ENCODE data around the gene LTBP2. TPM values are rescaled to one million over a fixed set of nuclear protein-coding genes. Genes with fewer than 3 reads are reported as not detected.
A peak's percentile ranks its signal among the peaks of the same experiment; 100 is the strongest.

LTBP2 gene
- total and polyA plus RNA-seq, 2 of the 13 experiments (the other 11 are each of a cell fraction or from before 2014, with no cell fraction given): 0.20 to 0.41 TPM

DNA sequence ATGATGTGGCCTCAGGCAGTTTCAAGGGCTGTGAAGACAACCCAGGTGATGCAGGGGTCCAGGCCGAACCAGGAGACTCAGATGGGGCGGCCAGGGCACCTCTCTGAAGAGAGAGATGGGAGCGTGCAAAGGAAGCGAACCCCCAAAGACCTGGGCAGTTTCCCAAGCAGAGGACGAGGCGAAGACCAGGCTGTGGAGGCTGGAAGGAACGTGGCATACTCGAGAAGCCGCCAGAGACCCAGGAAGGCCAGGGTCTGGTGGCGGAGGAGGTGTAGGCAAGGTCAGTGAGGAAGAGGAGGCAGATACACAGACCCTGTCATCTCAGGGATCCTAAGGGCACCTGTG is 24.7 kb downstream of the LTBP2 start (continued):
- TF ChIP-seq, protein P1, sequence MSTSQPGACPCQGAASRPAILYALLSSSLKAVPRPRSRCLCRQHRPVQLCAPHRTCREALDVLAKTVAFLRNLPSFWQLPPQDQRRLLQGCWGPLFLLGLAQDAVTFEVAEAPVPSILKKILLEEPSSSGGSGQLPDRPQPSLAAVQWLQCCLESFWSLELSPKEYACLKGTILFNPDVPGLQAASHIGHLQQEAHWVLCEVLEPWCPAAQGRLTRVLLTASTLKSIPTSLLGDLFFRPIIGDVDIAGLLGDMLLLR (CRISPR knock-in tag; IDR thresholded peaks at IDR 0.05): no peak
- TF ChIP-seq NCOA1 (CRISPR knock-in tag; IDR thresholded peaks at IDR 0.05): no peak

- no peaks in the 10 kb centered on the region for H3K36me3 ChIP-seq (replicated peaks in 1 of 2; ENCODE audit: control insufficient read depth in 1 of 2, insufficient read depth in 2 of 2, low read length in 2 of 2)
- intact Hi-C loops (cut with micrococcal nuclease; ENCODE audit: unreplicated experiment): no loop called here
- WGBS (ENCODE audit: low lambda C conversion rate): 60% methylated on average over 9 of the region's 18 CpGs
- TF ChIP-seq, protein P2, sequence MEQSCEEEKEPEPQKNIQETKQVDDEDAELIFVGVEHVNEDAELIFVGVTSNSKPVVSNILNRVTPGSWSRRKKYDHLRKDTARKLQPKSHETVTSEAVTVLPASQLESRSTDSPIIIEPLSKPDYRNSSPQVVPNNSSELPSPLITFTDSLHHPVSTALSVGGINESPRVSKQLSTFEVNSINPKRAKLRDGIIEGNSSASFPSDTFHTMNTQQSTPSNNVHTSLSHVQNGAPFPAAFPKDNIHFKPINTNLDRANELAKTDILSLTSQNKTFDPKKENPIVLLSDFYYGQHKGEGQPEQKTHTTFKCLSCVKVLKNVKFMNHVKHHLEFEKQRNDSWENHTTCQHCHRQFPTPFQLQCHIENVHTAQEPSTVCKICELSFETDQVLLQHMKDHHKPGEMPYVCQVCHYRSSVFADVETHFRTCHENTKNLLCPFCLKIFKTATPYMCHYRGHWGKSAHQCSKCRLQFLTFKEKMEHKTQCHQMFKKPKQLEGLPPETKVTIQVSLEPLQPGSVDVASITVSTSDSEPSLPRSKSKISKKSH (CRISPR knock-in tag; IDR thresholded peaks at IDR 0.05; ENCODE audit: borderline replicate concordance): no peak
- TF ChIP-seq RARA (CRISPR knock-in tag; IDR thresholded peaks at IDR 0.05) (peak; percentile 52; the same call in 1 of the 2 replicates), SOX5 (CRISPR knock-in tag; IDR thresholded peaks at IDR 0.05; ENCODE audit: borderline replicate concordance) (peak; percentile 74), ZNF3 (CRISPR knock-in tag; IDR thresholded peaks at IDR 0.05) (peak; percentile 86), SOX13 (IDR thresholded peaks at IDR 0.05) (no peak), SOX13 (CRISPR knock-in tag; conservative IDR thresholded peaks at IDR 0.05 in 1 of 2, IDR thresholded peaks at IDR 0.05 in 1 of 2) (peak in 1 of 2 experiments; percentile 64; a peak in 1 of 4 replicates), SMAD9 (CRISPR knock-in tag; IDR thresholded peaks at IDR 0.05) (no peak), SOX6 (IDR thresholded peaks at IDR 0.05) (no peak), SOX6 (CRISPR knock-in tag; IDR thresholded peaks at IDR 0.05) (peak; percentile 54)
- TF ChIP-seq, protein P3, sequence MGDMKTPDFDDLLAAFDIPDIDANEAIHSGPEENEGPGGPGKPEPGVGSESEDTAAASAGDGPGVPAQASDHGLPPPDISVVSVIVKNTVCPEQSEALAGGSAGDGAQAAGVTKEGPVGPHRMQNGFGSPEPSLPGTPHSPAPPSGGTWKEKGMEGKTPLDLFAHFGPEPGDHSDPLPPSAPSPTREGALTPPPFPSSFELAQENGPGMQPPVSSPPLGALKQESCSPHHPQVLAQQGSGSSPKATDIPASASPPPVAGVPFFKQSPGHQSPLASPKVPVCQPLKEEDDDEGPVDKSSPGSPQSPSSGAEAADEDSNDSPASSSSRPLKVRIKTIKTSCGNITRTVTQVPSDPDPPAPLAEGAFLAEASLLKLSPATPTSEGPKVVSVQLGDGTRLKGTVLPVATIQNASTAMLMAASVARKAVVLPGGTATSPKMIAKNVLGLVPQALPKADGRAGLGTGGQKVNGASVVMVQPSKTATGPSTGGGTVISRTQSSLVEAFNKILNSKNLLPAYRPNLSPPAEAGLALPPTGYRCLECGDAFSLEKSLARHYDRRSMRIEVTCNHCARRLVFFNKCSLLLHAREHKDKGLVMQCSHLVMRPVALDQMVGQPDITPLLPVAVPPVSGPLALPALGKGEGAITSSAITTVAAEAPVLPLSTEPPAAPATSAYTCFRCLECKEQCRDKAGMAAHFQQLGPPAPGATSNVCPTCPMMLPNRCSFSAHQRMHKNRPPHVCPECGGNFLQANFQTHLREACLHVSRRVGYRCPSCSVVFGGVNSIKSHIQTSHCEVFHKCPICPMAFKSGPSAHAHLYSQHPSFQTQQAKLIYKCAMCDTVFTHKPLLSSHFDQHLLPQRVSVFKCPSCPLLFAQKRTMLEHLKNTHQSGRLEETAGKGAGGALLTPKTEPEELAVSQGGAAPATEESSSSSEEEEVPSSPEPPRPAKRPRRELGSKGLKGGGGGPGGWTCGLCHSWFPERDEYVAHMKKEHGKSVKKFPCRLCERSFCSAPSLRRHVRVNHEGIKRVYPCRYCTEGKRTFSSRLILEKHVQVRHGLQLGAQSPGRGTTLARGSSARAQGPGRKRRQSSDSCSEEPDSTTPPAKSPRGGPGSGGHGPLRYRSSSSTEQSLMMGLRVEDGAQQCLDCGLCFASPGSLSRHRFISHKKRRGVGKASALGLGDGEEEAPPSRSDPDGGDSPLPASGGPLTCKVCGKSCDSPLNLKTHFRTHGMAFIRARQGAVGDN (CRISPR knock-in tag; IDR thresholded peaks at IDR 0.05): 0 out of 2 replicates have a peak, but pooled peaks have one; percentile 14
- TF ChIP-seq, protein P4, sequence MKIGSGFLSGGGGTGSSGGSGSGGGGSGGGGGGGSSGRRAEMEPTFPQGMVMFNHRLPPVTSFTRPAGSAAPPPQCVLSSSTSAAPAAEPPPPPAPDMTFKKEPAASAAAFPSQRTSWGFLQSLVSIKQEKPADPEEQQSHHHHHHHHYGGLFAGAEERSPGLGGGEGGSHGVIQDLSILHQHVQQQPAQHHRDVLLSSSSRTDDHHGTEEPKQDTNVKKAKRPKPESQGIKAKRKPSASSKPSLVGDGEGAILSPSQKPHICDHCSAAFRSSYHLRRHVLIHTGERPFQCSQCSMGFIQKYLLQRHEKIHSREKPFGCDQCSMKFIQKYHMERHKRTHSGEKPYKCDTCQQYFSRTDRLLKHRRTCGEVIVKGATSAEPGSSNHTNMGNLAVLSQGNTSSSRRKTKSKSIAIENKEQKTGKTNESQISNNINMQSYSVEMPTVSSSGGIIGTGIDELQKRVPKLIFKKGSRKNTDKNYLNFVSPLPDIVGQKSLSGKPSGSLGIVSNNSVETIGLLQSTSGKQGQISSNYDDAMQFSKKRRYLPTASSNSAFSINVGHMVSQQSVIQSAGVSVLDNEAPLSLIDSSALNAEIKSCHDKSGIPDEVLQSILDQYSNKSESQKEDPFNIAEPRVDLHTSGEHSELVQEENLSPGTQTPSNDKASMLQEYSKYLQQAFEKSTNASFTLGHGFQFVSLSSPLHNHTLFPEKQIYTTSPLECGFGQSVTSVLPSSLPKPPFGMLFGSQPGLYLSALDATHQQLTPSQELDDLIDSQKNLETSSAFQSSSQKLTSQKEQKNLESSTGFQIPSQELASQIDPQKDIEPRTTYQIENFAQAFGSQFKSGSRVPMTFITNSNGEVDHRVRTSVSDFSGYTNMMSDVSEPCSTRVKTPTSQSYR (CRISPR knock-in tag; IDR thresholded peaks at IDR 0.05; ENCODE audit: borderline replicate concordance): 0 out of 2 replicates have a peak, but pooled peaks have one; percentile 41
Measured at GRCh38 chr14:74586681-74587362, 25.2 kb downstream of the LTBP2 start.

More at GRCh38 chr14:74586681-74587362, 25.2 kb downstream of the LTBP2 start:
- no TSS peak for BruUV-seq (replicated peaks)
- FAIRE-seq: no peak
- no peaks in the 10 kb centered on the region for H3K79me2 ChIP-seq (ENCODE audit: insufficient read depth, low read length)
- no peak overlapping the region for H3K9ac ChIP-seq (ENCODE audit: insufficient read depth, low read depth, low read length)
- no peak overlapping the region for H2AFZ ChIP-seq (ENCODE audit: low read length)
- H4K20me1 ChIP-seq (ENCODE audit: insufficient read depth, low read length): no peaks in the 10 kb centered on the region
- ChIA-PET CTCF (ENCODE audit: low intra/inter-chr PET ratio, low total read pairs) (no interaction called here), POLR2A (no interaction called here)
- in situ Hi-C loops (cut with HindIII; ENCODE audit: extremely low pct_ligation_motif_present, low pct_unique_long_range_greater_than_20kb): no loop called here
- no peak overlapping the region for H3K27ac ChIP-seq (ENCODE audit: extremely low read length, insufficient read depth, low read length)
- H3K9me3 ChIP-seq (ENCODE audit: low read length): no peaks in the 10 kb centered on the region
- DNase-seq (ENCODE audit: low spot score): no peak
- H3K4me2 ChIP-seq (ENCODE audit: low read depth, low read length): peak overlapping the region; percentile 26
- peak; percentile 31 for ATAC-seq
- H3K4me1 ChIP-seq (ENCODE audit: insufficient read depth, low read length): peaks cover 29% of the 10 kb centered on the region
- H3K27me3 ChIP-seq (ENCODE audit: control insufficient read depth in 1 of 2, insufficient read depth in 2 of 2, low read length in 2 of 2): peaks cover 1 to 7% of the 10 kb centered on the region in 2 experiments; a peak in 2 of 5 replicates
- no peak overlapping the region for H3K4me3 ChIP-seq (replicated peaks in 1 of 3; ENCODE audit: insufficient read depth in 1 of 3, low read depth in 2 of 3, low read length in 3 of 3)

All from HepG2 (cell line).